Tibial nerve (tissue), 4 donors: ENCODE measurements around the gene RASSF1. TPM values are rescaled to one million over a fixed set of nuclear protein-coding genes. Genes with fewer than 3 reads are reported as not detected.
A peak's percentile ranks its signal among the peaks of the same experiment; 100 is the strongest.

Source experiments
- DNase-seq, 2 donors: peaks; one replicate each; pipeline ENCODE4 v3.0.0-alpha.2; 2019; ENCODE audit warnings: low spot score in 2 of 2
- H3K27ac ChIP-seq, 4 donors: fragments of 200-600 bp; sonication (generic) in 3 of 4; one replicate each; pipeline ENCODE4 v1.5.1; 2017 to 2019; ENCODE audit warnings: mild to moderate bottlenecking in 1 of 4
- H3K27me3 ChIP-seq, 2 donors: fragments of 200-600 bp; sonication (generic) in 1 of 2; one replicate each; pipeline versions ENCODE4 v1.5.1 to v1.6.0; 2017 to 2019
- H3K36me3 ChIP-seq, 3 donors: fragments of 200-600 bp; sonication (generic); one replicate each; pipeline ENCODE4 v1.5.1; 2018 to 2019
- H3K4me1 ChIP-seq, 4 donors: fragments of 200-600 bp; sonication (generic) in 3 of 4; one replicate each; pipeline ENCODE4 v1.5.1; 2017 to 2019
- H3K4me3 ChIP-seq, 4 donors: fragments of 200-600 bp; sonication (generic) in 3 of 4; one replicate each; pipeline ENCODE4 v1.5.1; 2017 to 2019; ENCODE audit warnings: mild to moderate bottlenecking in 1 of 4, moderate library complexity in 1 of 4
- H3K9me3 ChIP-seq, 4 donors: fragments of 200-600 bp; sonication (generic) in 3 of 4; one replicate each; pipeline ENCODE4 v1.5.1; 2017 to 2019
- EP300 ChIP-seq, 2 donors: sonication (generic); formaldehyde crosslinking; IDR thresholded peaks; one replicate each; pipeline ENCODE4 v1.6.1; 2017; ENCODE audit warnings: antibody characterized with exemption in 2 of 2, mild to moderate bottlenecking in 1 of 2
- POLR2A ChIP-seq, 2 donors: fragments of 450-650 bp; IDR thresholded peaks; one replicate each; pipeline ENCODE4 v1.6.1; 2017; ENCODE audit warnings: antibody characterized with exemption in 2 of 2, mild to moderate bottlenecking in 2 of 2, moderate library complexity in 2 of 2
- whole genome bisulfite sequencing, 2 donors: methylation state at CpG; one replicate each; pipeline ENCODE4 v1.1.5; 2018; 5-methylcytosine and 5-hydroxymethylcytosine counted together
- total RNA-seq, 4 donors: library from RNA; depleted of rRNA; stranded (reverse); fragments of >200 nt; gene quantifications; one replicate each; pipeline ENCODE4 v1.1.0, GENCODE V29; 2016
- TF ChIP-seq, protein P1 (sequence below), 5 experiments: fragments of 200-600 bp in 3 of 5; fragments of 450-650 bp in 2 of 5; sonication (generic) in 3 of 5; IDR thresholded peaks; one replicate each; pipeline ENCODE4 v1.5.1; 2016 to 2019; ENCODE audit warnings: antibody characterized with exemption in 5 of 5, mild to moderate bottlenecking in 3 of 5, moderate library complexity in 2 of 5

Gene RASSF1
- total RNA-seq, 4 donors from 2014 or later: 77.4 to 99.0 (median 82.6) TPM

DNA sequence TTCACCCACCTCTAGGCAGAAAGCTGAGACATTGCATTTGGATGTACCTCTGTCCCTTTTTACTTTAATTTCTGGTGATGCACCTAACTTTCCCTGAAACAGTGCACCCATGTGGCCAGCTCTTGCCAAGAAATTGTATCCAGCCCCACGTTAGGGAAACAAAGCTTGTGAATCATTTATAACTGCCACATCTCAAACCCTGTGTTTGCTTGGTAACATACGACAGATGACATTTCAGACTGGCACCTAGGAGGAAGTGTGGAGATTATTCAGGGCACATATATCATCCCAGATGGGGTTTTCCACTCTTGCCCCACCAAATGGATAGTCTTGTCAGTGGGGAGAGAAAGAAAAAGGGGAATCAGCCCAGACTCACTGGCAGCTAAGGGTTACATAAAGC is 12.1 kb upstream of the RASSF1 start:
- Histone ChIP-seq H3K4me3 (no peak overlapping the region), H3K4me1 (peaks cover 5 to 83% (median 43%) of the 10 kb centered on the region in 4 donors), H3K36me3 (peaks cover 0 to 68% (median 12%) of the 10 kb centered on the region in 3 donors), H3K9me3 (no peaks in the 10 kb centered on the region), H3K27ac (no peak overlapping the region), H3K27me3 (no peaks in the 10 kb centered on the region)
- 34 to 40% methylated on average over 2 of the region's 2 CpGs for WGBS, 2 donors
- TF ChIP-seq POLR2A (IDR thresholded peaks at IDR 0.05): no peak
- TF ChIP-seq, protein P1, sequence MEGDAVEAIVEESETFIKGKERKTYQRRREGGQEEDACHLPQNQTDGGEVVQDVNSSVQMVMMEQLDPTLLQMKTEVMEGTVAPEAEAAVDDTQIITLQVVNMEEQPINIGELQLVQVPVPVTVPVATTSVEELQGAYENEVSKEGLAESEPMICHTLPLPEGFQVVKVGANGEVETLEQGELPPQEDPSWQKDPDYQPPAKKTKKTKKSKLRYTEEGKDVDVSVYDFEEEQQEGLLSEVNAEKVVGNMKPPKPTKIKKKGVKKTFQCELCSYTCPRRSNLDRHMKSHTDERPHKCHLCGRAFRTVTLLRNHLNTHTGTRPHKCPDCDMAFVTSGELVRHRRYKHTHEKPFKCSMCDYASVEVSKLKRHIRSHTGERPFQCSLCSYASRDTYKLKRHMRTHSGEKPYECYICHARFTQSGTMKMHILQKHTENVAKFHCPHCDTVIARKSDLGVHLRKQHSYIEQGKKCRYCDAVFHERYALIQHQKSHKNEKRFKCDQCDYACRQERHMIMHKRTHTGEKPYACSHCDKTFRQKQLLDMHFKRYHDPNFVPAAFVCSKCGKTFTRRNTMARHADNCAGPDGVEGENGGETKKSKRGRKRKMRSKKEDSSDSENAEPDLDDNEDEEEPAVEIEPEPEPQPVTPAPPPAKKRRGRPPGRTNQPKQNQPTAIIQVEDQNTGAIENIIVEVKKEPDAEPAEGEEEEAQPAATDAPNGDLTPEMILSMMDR (IDR thresholded peaks at IDR 0.05): no peak
- no peak for TF ChIP-seq EP300 (IDR thresholded peaks at IDR 0.05)
- DNase-seq: no peak

DNA sequence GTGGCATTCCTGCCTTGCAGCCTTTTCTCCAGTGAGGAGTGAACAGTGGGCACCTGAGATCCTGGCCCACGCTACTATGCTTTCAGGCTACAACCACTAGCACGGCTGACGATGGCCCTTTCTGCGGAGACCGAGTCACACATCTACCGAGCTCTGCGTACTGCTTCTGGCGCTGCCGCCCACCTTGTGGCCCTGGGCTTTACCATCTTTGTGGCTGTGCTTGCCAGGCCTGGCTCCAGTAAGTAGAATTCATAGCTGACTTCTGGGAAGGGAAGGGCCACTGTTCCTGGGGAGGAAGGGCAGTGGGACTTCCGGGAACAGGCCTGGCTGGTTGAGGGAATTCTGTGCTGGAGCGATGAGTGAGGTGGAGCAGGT is 10.7 kb upstream of the RASSF1 start:
- DNase-seq: no peak
- H3K36me3 ChIP-seq: peaks cover 0 to 59% (median 12%) of the 10 kb centered on the region in 3 donors
- H3K4me3 ChIP-seq: peak overlapping the region; percentile 49 to 87 (median 75)
- TF ChIP-seq POLR2A (IDR thresholded peaks at IDR 0.05) (no peak), EP300 (IDR thresholded peaks at IDR 0.05) (no peak)
- TF ChIP-seq, protein P1 (IDR thresholded peaks at IDR 0.05): no peak
- 56 to 64% methylated on average over 9 to 11 of the region's 11 CpGs for WGBS, 2 donors
- no peaks in the 10 kb centered on the region for H3K27me3 ChIP-seq
- peaks cover 0 to 79% (median 29%) of the 10 kb centered on the region in 4 donors for H3K4me1 ChIP-seq
- peak overlapping the region; percentile 74 to 96 (median 88) for H3K27ac ChIP-seq
- H3K9me3 ChIP-seq: no peaks in the 10 kb centered on the region

DNA sequence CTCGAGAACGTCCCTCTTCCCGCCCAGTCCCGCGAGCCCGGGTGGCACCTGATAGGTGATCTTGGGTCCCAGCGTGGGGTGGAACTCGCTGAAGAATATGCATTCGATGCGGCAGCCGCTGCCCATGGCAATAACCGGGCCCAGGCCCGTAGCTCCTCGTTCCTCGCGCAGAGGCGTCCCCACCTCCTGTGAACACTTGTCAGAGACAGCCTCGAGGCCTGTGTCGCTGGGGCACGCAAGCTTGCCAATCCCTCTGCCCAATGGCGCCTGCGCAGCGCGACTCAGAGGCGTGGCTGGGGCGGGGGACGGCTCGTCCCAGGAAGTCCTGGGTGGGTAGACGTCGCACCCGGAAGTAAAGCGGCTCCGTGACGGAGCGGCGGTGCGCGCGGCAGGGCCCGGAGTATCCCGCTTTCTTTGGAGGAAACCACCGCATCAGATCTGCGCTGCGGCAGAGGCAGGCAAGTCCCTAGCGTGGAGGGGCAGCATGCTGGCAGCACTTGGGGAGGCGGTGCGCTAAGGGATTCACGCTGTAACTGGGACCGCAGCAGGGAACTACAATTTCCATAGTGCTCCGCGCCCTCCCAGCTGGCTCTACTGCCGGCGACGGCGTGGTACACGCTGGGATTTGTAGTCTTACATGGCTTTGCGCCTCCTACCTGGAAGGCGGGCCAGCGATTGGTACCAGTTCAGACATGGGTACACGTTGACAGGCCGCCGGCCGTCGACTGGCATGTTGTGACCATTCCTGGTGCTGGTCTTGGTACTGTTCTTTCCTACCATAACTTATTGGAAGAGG is 10.1 kb upstream of the RASSF1 start, which contains the start of the genes CYB561D2 and NPRL2:
Gene CYB561D2 (plus strand): TSS at position 336 of the 796 bp plus-strand sequence. CDS start 572 bp downstream, outside the sequence.
Gene NPRL2 (minus strand): TSS at position 249 of the 796 bp plus-strand sequence. CDS start 123 bp downstream, at position 126.
- no peaks in the 10 kb centered on the region for H3K27me3 ChIP-seq
- H3K9me3 ChIP-seq: no peaks in the 10 kb centered on the region
- H3K36me3 ChIP-seq: peaks cover 0 to 54% (median 12%) of the 10 kb centered on the region in 3 donors
- H3K4me1 ChIP-seq: peaks cover 0 to 77% (median 24%) of the 10 kb centered on the region in 4 donors
- peak; percentile 87 to 92 for DNase-seq
- TF ChIP-seq, protein P1 (IDR thresholded peaks at IDR 0.05): peak in 2 of 5 experiments; percentile 5 to 55
- peak; percentile 90 to 92 for TF ChIP-seq EP300 (IDR thresholded peaks at IDR 0.05)
- TF ChIP-seq POLR2A (IDR thresholded peaks at IDR 0.05): peak; percentile 61 to 83
- H3K4me3 ChIP-seq: peak within 1 kb of the TSS; percentile 49 to 87 (median 75)
- WGBS, 2 donors: 0 to 3% methylated on average over 12 to 48 of the region's 64 CpGs
- H3K27ac ChIP-seq: peak within 1 kb of the TSS; percentile 74 to 96 (median 88)

DNA sequence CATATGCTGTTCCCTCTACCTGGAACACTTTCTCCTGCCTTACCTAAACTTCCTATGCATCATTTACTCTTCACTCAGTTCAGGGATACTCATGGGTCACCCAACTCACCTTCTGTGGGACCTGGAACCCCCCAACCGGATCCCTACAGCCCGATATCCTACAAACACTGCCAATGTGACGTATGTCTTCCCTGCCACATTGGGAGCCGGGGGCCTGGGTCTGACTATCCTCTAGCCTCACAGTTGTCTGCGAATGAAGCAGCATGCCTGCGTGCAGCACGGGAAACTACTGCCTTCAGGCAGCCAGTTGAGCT is 9.5 kb upstream of the RASSF1 start:
- Histone ChIP-seq H3K27ac (peak overlapping the region; percentile 74 to 96 (median 88)), H3K9me3 (no peaks in the 10 kb centered on the region), H3K36me3 (peaks cover 0 to 48% (median 10%) of the 10 kb centered on the region in 3 donors), H3K27me3 (no peaks in the 10 kb centered on the region), H3K4me3 (peak overlapping the region; percentile 49 to 87 (median 75)), H3K4me1 (peaks cover 0 to 77% (median 22%) of the 10 kb centered on the region in 4 donors)
- no peak for TF ChIP-seq POLR2A (IDR thresholded peaks at IDR 0.05)
- TF ChIP-seq, protein P1 (IDR thresholded peaks at IDR 0.05): no peak
- no peak for TF ChIP-seq EP300 (IDR thresholded peaks at IDR 0.05)
- WGBS, 2 donors: 1 to 2% methylated on average over 7 of the region's 7 CpGs
- DNase-seq: no peak
